Keratinocyte (primary cell): ENCODE measurements around the gene GNL3. TPM values are rescaled to one million over a fixed set of nuclear protein-coding genes. Genes with fewer than 3 reads are reported as not detected.
"Not testable (repeated sequence)": the region's sequence is repeated elsewhere in the genome, so short reads cannot be mapped to it uniquely, and the experiment has no call there.

Source experiments
- DNase-seq: peaks from one replicate; pipeline ENCODE4 v3.0.0-alpha.2; 2011; ENCODE audit warnings: low read depth, missing footprints, low spot score
- FAIRE-seq: peaks from 2 replicates; lab custom pipeline; 2011; peaks lifted over from hg19 to GRCh38; lab: Jason Lieb, UNC
- H2AFZ ChIP-seq: 2 replicates; pipeline ENCODE4 v1.6.0; 2012; ENCODE audit warnings: low read length, control low read depth, inconsistent platforms; ENCODE audit not compliant: control insufficient read depth
- H3K27ac ChIP-seq: 2 replicates; pipeline ENCODE4 v1.5.1; 2011; ENCODE audit warnings: low read length; ENCODE audit not compliant: control insufficient read depth, insufficient read depth
- H3K27me3 ChIP-seq: 3 replicates; pipeline ENCODE4 v1.6.0; 2011; ENCODE audit warnings: low read length; ENCODE audit not compliant: control insufficient read depth, insufficient read depth; ENCODE audit errors: extremely low read depth
- H3K36me3 ChIP-seq, 2 experiments: 2 replicates in 1 of 2; 3 replicates in 1 of 2; pipeline ENCODE4 v1.5.1; 2011; ENCODE audit warnings: low read length in 2 of 2, mild to moderate bottlenecking in 1 of 2; ENCODE audit not compliant: control insufficient read depth in 2 of 2, insufficient read depth in 2 of 2; ENCODE audit errors: extremely low read depth in 1 of 2
- H3K4me1 ChIP-seq: 3 replicates; pipeline ENCODE4 v1.5.1; 2011; ENCODE audit warnings: low read length; ENCODE audit not compliant: control insufficient read depth, insufficient read depth; ENCODE audit errors: extremely low read depth
- H3K4me2 ChIP-seq: 3 replicates; pipeline ENCODE4 v1.6.0; 2011; ENCODE audit warnings: low read depth, low read length; ENCODE audit not compliant: control insufficient read depth, insufficient read depth; ENCODE audit errors: extremely low read depth
- H3K4me3 ChIP-seq, 3 experiments: fragments of 200-600 bp in 1 of 3; sonication (generic) in 1 of 3; 2 replicates in 2 of 3; 3 replicates in 1 of 3; pipeline ENCODE4 v1.5.1; 2011 to 2016; ENCODE audit warnings: low read length in 3 of 3, mild to moderate bottlenecking in 3 of 3, control low read depth in 2 of 3, inconsistent platforms in 1 of 3, low read depth in 1 of 3, mixed read lengths in 1 of 3, mixed run types in 1 of 3, moderate library complexity in 1 of 3; ENCODE audit not compliant: control insufficient read depth in 2 of 3, insufficient read depth in 2 of 3; ENCODE audit errors: extremely low read depth in 1 of 3
- H3K79me2 ChIP-seq: 2 replicates; pipeline ENCODE4 v1.6.0; 2012; ENCODE audit warnings: low read length; ENCODE audit not compliant: control insufficient read depth, insufficient read depth
- H3K9ac ChIP-seq: 3 replicates; pipeline ENCODE4 v1.6.0; 2011; ENCODE audit warnings: low read length; ENCODE audit not compliant: control insufficient read depth, insufficient read depth; ENCODE audit errors: extremely low read depth
- H3K9me1 ChIP-seq: 3 replicates; pipeline ENCODE4 v1.6.0; 2011; ENCODE audit warnings: low read length; ENCODE audit not compliant: control insufficient read depth, insufficient read depth; ENCODE audit errors: extremely low read depth
- H3K9me3 ChIP-seq: 2 replicates; pipeline ENCODE4 v1.5.1; 2012; ENCODE audit warnings: low read depth, low read length; ENCODE audit not compliant: control insufficient read depth
- H4K20me1 ChIP-seq: 3 replicates; pipeline ENCODE4 v1.6.0; 2011; ENCODE audit warnings: low read length; ENCODE audit not compliant: control insufficient read depth, insufficient read depth; ENCODE audit errors: extremely low read depth
- CTCF ChIP-seq, 3 experiments: IDR thresholded peaks in 1 of 3; conservative IDR thresholded peaks in 1 of 3; optimal IDR thresholded peaks in 1 of 3; 2 replicates in 2 of 3; 3 replicates in 1 of 3; pipeline versions ENCODE3 to v1.5.1; 2011; ENCODE audit warnings: low read length in 3 of 3, mild to moderate bottlenecking in 3 of 3, moderate library complexity in 2 of 3, control low read depth in 1 of 3, inconsistent platforms in 1 of 3; ENCODE audit not compliant: insufficient read depth in 2 of 3; ENCODE audit errors: extremely low read depth in 1 of 3
- EZH2 ChIP-seq: IDR thresholded peaks from one replicate; pipeline ENCODE4 v1.6.1; 2012; ENCODE audit warnings: inconsistent platforms, mild to moderate bottlenecking, low read length, moderate library complexity
- dilution Hi-C: fragments of 300-500 bp; cut with MboI; formaldehyde crosslinking; loops from one replicate; pipeline ENCODE4 v1.7.0; 2020; ENCODE audit warnings: low sequenced_read_pairs; ENCODE audit not compliant: extremely low pct_ligation_motif_present
- polyA plus RNA-seq, 5 experiments: library from polyadenylated mRNA; depleted of rRNA in 3 of 5; stranded (reverse) in 3 of 5; stranded (forward) in 1 of 5; unstranded in 1 of 5; fragments of >200 nt; gene quantifications; 1 replicate in 1 of 5; 2 replicates in 3 of 5; 3 replicates in 1 of 5; pipeline versions ENCODE4 v1.2.1 to v1.2.3, GENCODE V29; 2011 to 2012; ENCODE audit warnings: missing spikeins in 2 of 5, low read depth in 1 of 5, low replicate concordance in 1 of 5

Gene GNL3
- polyA plus RNA-seq, 1 donor (not counting 4 experiments of a cell fraction or from before 2014, with no cell fraction given), result 128 TPM

DNA sequence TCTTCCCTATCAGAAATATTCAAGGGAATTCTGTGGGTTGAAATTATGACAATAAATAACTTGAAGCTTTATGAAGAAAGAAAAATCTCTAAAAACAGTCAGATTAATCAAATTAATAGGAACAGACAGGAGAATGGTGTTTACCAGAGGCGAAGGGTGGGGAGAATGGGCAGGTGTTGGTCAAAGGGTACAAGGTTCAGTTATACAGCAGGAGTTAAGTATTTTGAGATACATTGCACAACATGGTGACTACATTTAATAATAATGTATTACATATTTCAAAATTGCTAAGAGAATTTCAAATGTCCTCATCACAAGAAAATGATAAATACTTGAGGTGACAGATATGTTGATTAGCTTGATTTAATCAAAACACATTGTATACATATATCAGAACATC lies 38.7 kb downstream of the GNL3 start:
- H3K9ac ChIP-seq, result no peak overlapping the region
- peaks cover 0 to 3% of the 10 kb centered on the region in 2 experiments for H3K36me3 ChIP-seq
- TF ChIP-seq CTCF (optimal IDR thresholded peaks at IDR 0.05 in 1 of 3, IDR thresholded peaks at IDR 0.05 in 1 of 3, conservative IDR thresholded peaks at IDR 0.05 in 1 of 3; ENCODE audit: extremely low read depth in 1 of 3, insufficient read depth in 2 of 3, low read length in 3 of 3) (no peak), EZH2 (no peak)
- H3K9me1 ChIP-seq, result no peaks in the 10 kb centered on the region
- no peak overlapping the region for H3K4me2 ChIP-seq
- H3K4me3 ChIP-seq, result no peak overlapping the region
- no peak overlapping the region for H3K27ac ChIP-seq
- no peaks in the 10 kb centered on the region for H4K20me1 ChIP-seq
- dilution Hi-C loops, result no loop called here
- DNase-seq (no peak), FAIRE-seq (no peak)
- H3K9me3 ChIP-seq, result no peaks in the 10 kb centered on the region
- H3K79me2 ChIP-seq, result no peaks in the 10 kb centered on the region
- H3K4me1 ChIP-seq, result no peaks in the 10 kb centered on the region
- no peak overlapping the region for H2AFZ ChIP-seq
- H3K27me3 ChIP-seq, result no peaks in the 10 kb centered on the region

- H3K4me3 ChIP-seq, H3K9ac ChIP-seq, H3K36me3 ChIP-seq, H3K9me3 ChIP-seq, H3K4me2 ChIP-seq, H3K9me1 ChIP-seq, H3K27ac ChIP-seq, H3K4me1 ChIP-seq, H4K20me1 ChIP-seq, DNase-seq, H3K79me2 ChIP-seq, FAIRE-seq, H3K27me3 ChIP-seq, dilution Hi-C loops, H2AFZ ChIP-seq: not testable (repeated sequence)
Observed at GRCh38 chr3:52728753-52729152, 42.9 kb downstream of the GNL3 start.

DNA sequence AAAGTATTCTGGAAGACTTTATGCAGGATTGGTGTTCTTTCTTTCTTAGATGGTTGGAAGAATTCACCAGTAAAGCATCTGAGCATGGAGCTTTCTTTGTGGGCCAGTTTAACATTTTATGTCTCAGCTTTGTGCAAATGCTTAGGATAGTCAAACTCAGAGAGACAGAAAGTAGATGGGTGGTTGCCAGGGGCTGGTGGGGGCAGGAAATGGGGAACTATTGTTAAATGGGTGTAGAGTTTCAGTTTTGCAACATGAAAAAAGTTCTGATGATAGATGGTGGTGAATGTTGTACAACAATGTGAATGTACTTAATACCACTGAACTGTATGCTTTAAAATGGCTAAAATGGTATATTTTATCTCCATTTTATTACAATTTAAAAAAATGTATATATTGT lies 44.8 kb downstream of the GNL3 start:
- DNase-seq, result no peak
- Histone ChIP-seq H3K27me3 (no peaks in the 10 kb centered on the region), H3K27ac (no peak overlapping the region), H3K4me2 (no peak overlapping the region), H3K4me1 (no peaks in the 10 kb centered on the region), H3K9me3 (peaks cover 7% of the 10 kb centered on the region), H3K9me1 (no peaks in the 10 kb centered on the region), H4K20me1 (no peaks in the 10 kb centered on the region), H3K4me3 (no peak overlapping the region), H3K36me3 (peaks cover 7 to 8% of the 10 kb centered on the region in 2 experiments), H3K9ac (no peak overlapping the region), H2AFZ (no peak overlapping the region), H3K79me2 (no peaks in the 10 kb centered on the region)
- TF ChIP-seq EZH2 (no peak), CTCF (optimal IDR thresholded peaks at IDR 0.05 in 1 of 3, IDR thresholded peaks at IDR 0.05 in 1 of 3, conservative IDR thresholded peaks at IDR 0.05 in 1 of 3; ENCODE audit: extremely low read depth in 1 of 3, insufficient read depth in 2 of 3, low read length in 3 of 3) (no peak)
- dilution Hi-C loops, result no loop called here
- FAIRE-seq, result no peak
